HepG2 (cell line): ENCODE data around the gene SLC16A3. TPM values are rescaled to one million over a fixed set of nuclear protein-coding genes. Genes with fewer than 3 reads are reported as not detected.

Source experiments
- MAFK ChIP-seq, 2 experiments: IDR thresholded peaks in 1 of 2; conservative IDR thresholded peaks in 1 of 2; 2 replicates each; pipeline ENCODE4 v1.6.1; 2011; ENCODE audit warnings: improper control_type of control experiment in 2 of 2, low read length in 2 of 2
- POGZ ChIP-seq: sonication (generic); formaldehyde crosslinking; IDR thresholded peaks from 2 replicates; pipeline ENCODE4 v1.4.0; 2020; ENCODE audit warnings: mild to moderate bottlenecking, missing genetic modification reagents
- SMAD1 ChIP-seq: sonication (generic); formaldehyde crosslinking; IDR thresholded peaks from 2 replicates; pipeline ENCODE4 v1.4.0; 2020; ENCODE audit warnings: missing genetic modification reagents, low read depth, mild to moderate bottlenecking, borderline replicate concordance
- SRY ChIP-seq: sonication (generic); formaldehyde crosslinking; IDR thresholded peaks from 2 replicates; pipeline ENCODE4 v1.8.0; 2022; ENCODE audit warnings: mild to moderate bottlenecking, missing genetic modification reagents
- THYN1 ChIP-seq: sonication (generic); formaldehyde crosslinking; IDR thresholded peaks from 2 replicates; pipeline ENCODE4 v1.8.1; 2023; ENCODE audit warnings: low read depth, mild to moderate bottlenecking, moderate library complexity, missing genetic modification reagents, borderline replicate concordance
- YY1 ChIP-seq: IDR thresholded peaks from 2 replicates; pipeline ENCODE4 v1.6.1; 2011; ENCODE audit warnings: low read length, low read depth, moderate library complexity, mild to moderate bottlenecking; ENCODE audit not compliant: insufficient read depth, insufficient replicate concordance
- ZNF317 ChIP-seq: sonication (generic); formaldehyde crosslinking; IDR thresholded peaks from 2 replicates; pipeline ENCODE4 v1.5.0; 2020; ENCODE audit warnings: mild to moderate bottlenecking, missing genetic modification reagents
- ZNF510 ChIP-seq: sonication (generic); formaldehyde crosslinking; IDR thresholded peaks from 2 replicates; pipeline ENCODE4 v1.4.0; 2020; ENCODE audit warnings: low read depth, mild to moderate bottlenecking, missing genetic modification reagents
- ZNF616 ChIP-seq: sonication (generic); formaldehyde crosslinking; IDR thresholded peaks from 2 replicates; pipeline ENCODE4 v1.5.0; 2020; ENCODE audit warnings: low read depth, mild to moderate bottlenecking, missing genetic modification reagents
- ZNF747 ChIP-seq: sonication (generic); formaldehyde crosslinking; IDR thresholded peaks from 2 replicates; pipeline ENCODE4 v1.8.1; 2023; ENCODE audit warnings: missing genetic modification reagents, mild to moderate bottlenecking, borderline replicate concordance
- polyA plus RNA-seq, 8 experiments: library from polyadenylated mRNA; depleted of rRNA in 3 of 8; stranded (reverse) in 7 of 8; unstranded in 1 of 8; fragments of >200 nt; fragmentation: Illumina TruSeq in 4 of 8; extraction: Trizol in 4 of 8; gene quantifications; 2 replicates each; pipeline versions ENCODE4 v1.2.1 to v1.2.3, GENCODE V29; 2011 to 2016; ENCODE audit warnings: low read depth in 4 of 8, missing spikeins in 1 of 8, mixed read lengths in 1 of 8; ENCODE audit not compliant: insufficient read depth in 1 of 8
- total RNA-seq, 5 experiments: library from RNA; depleted of rRNA; stranded (reverse); fragments of >200 nt; fragmentation: Illumina TruSeq; extraction: Trizol; gene quantifications; 2 replicates each; pipeline ENCODE4 v1.2.3, GENCODE V29; 2016; ENCODE audit warnings: low read depth in 1 of 5
- TF ChIP-seq, protein P1 (sequence below): sonication (generic); formaldehyde crosslinking; IDR thresholded peaks from 2 replicates; pipeline ENCODE4 v1.5.1; 2020; ENCODE audit warnings: mild to moderate bottlenecking, missing genetic modification reagents
- TF ChIP-seq, protein P2 (sequence below): sonication (generic); formaldehyde crosslinking; conservative IDR thresholded peaks from 2 replicates; pipeline ENCODE4 v1.4.0; 2020; ENCODE audit warnings: mild to moderate bottlenecking, missing genetic modification reagents, moderate library complexity
- TF ChIP-seq, protein P3 (sequence below): IDR thresholded peaks from 2 replicates; pipeline ENCODE4 v1.6.1; 2016
- TF ChIP-seq, protein P4 (sequence below): sonication (generic); formaldehyde crosslinking; IDR thresholded peaks from 2 replicates; pipeline ENCODE4 v1.5.0; 2020; ENCODE audit warnings: mild to moderate bottlenecking, missing genetic modification reagents
- TF ChIP-seq, protein P5 (sequence below): sonication (generic); formaldehyde crosslinking; conservative IDR thresholded peaks from 2 replicates; pipeline ENCODE4 v1.8.1; 2023; ENCODE audit warnings: missing genetic modification reagents

Gene SLC16A3
- total and polyA plus RNA-seq, 2 of the 13 experiments (the other 11 are each of a cell fraction or from before 2014, with no cell fraction given) = 242 to 349 TPM

DNA sequence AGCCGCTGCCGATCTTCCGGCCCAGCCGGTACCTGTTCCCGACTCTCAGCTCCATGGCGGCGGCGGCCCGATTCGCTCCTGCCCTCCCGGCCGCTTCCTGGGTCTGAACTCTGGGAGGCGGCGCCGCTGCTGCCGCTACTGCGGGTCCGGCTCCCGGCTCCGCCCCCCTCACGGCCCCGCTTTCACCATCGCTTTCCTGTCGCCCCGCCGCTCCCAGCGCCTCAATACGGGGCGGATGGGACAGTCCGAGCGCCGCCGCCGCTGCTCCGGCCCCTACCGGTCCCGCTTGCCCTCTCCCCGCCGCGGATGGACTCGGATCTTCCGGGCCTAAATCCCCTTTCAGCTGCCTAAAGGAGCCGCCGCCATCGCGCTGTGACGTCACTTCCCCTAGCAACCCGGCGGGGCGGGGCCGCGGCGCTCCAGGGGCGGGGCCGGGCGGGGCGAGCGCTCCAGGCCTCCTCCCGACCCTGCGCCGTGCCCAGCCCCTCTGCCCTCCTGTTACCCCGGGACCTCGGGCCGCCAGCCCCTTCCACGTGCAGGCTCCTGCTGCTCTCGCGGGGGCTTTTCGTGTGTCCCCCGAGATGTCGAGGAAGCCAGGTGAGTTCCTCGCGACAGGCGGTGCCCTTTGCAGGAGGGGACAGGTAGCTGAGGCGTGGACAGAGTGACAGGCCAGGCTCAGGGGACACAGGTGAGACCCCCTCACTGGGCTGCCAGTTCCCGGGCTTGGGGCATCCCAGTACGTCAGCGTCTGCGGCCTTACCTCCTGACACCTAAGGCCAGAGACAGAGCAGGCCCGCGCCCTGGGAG is 44.7 kb downstream of the SLC16A3 start, which contains the start of gene CSNK1D (continued):
- peak; percentile 92; the same call in 1 of the 2 replicates for TF ChIP-seq ZNF510 (CRISPR knock-in tag)
- TF ChIP-seq, protein P1, sequence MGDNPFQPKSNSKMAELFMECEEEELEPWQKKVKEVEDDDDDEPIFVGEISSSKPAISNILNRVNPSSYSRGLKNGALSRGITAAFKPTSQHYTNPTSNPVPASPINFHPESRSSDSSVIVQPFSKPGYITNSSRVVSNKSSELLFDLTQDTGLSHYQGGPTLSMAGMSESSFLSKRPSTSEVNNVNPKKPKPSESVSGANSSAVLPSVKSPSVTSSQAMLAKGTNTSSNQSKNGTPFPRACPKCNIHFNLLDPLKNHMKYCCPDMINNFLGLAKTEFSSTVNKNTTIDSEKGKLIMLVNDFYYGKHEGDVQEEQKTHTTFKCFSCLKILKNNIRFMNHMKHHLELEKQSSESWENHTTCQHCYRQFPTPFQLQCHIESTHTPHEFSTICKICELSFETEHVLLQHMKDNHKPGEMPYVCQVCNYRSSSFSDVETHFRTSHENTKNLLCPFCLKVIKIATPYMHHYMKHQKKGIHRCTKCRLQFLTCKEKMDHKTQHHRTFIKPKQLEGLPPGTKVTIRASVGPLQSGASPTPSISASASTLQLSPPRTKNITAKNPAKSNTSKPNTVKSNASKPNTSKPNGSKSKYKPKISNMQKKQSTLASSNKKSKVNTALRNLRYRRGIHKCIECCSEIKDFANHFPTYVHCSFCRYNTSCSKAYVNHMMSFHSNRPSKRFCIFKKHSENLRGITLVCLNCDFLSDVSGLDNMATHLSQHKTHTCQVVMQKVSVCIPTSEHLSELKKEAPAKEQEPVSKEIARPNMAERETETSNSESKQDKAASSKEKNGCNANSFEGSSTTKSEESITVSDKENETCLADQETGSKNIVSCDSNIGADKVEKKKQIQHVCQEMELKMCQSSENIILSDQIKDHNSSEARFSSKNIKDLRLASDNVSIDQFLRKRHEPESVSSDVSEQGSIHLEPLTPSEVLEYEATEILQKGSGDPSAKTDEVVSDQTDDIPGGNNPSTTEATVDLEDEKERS (CRISPR knock-in tag) = peak; percentile 50; the same call in 1 of the 2 replicates
- TF ChIP-seq, protein P2, sequence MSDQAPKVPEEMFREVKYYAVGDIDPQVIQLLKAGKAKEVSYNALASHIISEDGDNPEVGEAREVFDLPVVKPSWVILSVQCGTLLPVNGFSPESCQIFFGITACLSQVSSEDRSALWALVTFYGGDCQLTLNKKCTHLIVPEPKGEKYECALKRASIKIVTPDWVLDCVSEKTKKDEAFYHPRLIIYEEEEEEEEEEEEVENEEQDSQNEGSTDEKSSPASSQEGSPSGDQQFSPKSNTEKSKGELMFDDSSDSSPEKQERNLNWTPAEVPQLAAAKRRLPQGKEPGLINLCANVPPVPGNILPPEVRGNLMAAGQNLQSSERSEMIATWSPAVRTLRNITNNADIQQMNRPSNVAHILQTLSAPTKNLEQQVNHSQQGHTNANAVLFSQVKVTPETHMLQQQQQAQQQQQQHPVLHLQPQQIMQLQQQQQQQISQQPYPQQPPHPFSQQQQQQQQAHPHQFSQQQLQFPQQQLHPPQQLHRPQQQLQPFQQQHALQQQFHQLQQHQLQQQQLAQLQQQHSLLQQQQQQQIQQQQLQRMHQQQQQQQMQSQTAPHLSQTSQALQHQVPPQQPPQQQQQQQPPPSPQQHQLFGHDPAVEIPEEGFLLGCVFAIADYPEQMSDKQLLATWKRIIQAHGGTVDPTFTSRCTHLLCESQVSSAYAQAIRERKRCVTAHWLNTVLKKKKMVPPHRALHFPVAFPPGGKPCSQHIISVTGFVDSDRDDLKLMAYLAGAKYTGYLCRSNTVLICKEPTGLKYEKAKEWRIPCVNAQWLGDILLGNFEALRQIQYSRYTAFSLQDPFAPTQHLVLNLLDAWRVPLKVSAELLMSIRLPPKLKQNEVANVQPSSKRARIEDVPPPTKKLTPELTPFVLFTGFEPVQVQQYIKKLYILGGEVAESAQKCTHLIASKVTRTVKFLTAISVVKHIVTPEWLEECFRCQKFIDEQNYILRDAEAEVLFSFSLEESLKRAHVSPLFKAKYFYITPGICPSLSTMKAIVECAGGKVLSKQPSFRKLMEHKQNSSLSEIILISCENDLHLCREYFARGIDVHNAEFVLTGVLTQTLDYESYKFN (CRISPR knock-in tag) = peak; percentile 73
- TF ChIP-seq SRY (CRISPR knock-in tag) = peak; percentile 96; the same call in 1 of the 2 replicates
- TF ChIP-seq THYN1 (CRISPR knock-in tag) = no peak
- TF ChIP-seq ZNF616 (CRISPR knock-in tag) = 0 out of 2 replicates have a peak, but pooled peaks have one; percentile 68
- TF ChIP-seq ZNF317 = peak; percentile 39; the same call in 1 of the 2 replicates
- TF ChIP-seq, protein P3, sequence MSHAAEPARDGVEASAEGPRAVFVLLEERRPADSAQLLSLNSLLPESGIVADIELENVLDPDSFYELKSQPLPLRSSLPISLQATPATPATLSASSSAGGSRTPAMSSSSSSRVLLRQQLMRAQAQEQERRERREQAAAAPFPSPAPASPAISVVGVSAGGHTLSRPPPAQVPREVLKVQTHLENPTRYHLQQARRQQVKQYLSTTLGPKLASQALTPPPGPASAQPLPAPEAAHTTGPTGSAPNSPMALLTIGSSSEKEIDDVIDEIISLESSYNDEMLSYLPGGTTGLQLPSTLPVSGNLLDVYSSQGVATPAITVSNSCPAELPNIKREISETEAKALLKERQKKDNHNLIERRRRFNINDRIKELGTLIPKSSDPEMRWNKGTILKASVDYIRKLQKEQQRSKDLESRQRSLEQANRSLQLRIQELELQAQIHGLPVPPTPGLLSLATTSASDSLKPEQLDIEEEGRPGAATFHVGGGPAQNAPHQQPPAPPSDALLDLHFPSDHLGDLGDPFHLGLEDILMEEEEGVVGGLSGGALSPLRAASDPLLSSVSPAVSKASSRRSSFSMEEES = peak; percentile 28; the same call in 1 of the 2 replicates
- TF ChIP-seq, protein P4, sequence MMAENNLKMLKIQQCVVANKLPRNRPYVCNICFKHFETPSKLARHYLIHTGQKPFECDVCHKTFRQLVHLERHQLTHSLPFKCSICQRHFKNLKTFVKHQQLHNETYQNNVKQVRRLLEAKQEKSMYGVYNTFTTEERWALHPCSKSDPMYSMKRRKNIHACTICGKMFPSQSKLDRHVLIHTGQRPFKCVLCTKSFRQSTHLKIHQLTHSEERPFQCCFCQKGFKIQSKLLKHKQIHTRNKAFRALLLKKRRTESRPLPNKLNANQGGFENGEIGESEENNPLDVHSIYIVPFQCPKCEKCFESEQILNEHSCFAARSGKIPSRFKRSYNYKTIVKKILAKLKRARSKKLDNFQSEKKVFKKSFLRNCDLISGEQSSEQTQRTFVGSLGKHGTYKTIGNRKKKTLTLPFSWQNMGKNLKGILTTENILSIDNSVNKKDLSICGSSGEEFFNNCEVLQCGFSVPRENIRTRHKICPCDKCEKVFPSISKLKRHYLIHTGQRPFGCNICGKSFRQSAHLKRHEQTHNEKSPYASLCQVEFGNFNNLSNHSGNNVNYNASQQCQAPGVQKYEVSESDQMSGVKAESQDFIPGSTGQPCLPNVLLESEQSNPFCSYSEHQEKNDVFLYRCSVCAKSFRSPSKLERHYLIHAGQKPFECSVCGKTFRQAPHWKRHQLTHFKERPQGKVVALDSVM = peak; percentile 72
- no peak for TF ChIP-seq MAFK (conservative IDR thresholded peaks at IDR 0.05 in 1 of 2, IDR thresholded peaks at IDR 0.05 in 1 of 2; ENCODE audit: low read length in 2 of 2)
- peak; percentile 95 for TF ChIP-seq YY1
- TF ChIP-seq, protein P5, sequence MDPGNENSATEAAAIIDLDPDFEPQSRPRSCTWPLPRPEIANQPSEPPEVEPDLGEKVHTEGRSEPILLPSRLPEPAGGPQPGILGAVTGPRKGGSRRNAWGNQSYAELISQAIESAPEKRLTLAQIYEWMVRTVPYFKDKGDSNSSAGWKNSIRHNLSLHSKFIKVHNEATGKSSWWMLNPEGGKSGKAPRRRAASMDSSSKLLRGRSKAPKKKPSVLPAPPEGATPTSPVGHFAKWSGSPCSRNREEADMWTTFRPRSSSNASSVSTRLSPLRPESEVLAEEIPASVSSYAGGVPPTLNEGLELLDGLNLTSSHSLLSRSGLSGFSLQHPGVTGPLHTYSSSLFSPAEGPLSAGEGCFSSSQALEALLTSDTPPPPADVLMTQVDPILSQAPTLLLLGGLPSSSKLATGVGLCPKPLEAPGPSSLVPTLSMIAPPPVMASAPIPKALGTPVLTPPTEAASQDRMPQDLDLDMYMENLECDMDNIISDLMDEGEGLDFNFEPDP (CRISPR knock-in tag) = no peak
- peak; percentile 59; the same call in 1 of the 2 replicates for TF ChIP-seq POGZ (CRISPR knock-in tag)
- TF ChIP-seq ZNF747 (CRISPR knock-in tag) = peak; percentile 80
- 0 out of 2 replicates have a peak, but pooled peaks have one; percentile 24 for TF ChIP-seq SMAD1 (CRISPR knock-in tag)
